ENCODE data around the gene ROCK2.

GRCh38 chr2:11307764-11308415 is 36.5 kb downstream of the ROCK2 start:
- no peak for TF ChIP-seq CTCF (conservative IDR thresholded peaks at IDR 0.05 in 1 of 2, IDR thresholded peaks at IDR 0.05 in 1 of 2; ENCODE audit: low read depth in 1 of 2, low read length in 2 of 2)
- TF ChIP-seq EZH2 (IDR thresholded peaks at IDR 0.05; ENCODE audit: low read length, missing control alignments) = no peak
